Ishikawa (cell line): Measurements from ENCODE around the gene RGS7.

Experiments used
- CEBPB ChIP-seq: IDR thresholded peaks from 2 replicates; pipeline ENCODE4 v1.6.1; 2012
- NFIC ChIP-seq: IDR thresholded peaks from 2 replicates; pipeline ENCODE4 v1.6.1; 2012

DNA sequence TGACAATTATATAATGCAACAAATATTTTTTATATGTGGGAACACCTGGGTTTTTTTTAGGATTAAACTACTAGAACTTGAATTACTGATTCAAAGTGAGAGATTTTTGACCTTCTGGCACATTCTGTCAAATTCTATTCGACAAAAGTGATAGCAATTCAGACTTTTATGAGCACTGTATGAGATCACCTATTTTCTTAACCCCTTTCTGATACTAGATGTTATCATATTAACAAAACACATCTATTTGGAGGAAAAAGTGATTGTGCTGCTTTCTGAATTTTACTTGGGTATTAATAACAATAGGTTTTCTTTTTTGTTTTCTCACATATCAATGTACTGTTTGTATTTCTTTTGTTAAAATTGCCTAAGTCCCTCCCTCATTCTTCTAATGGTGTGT lies 570.1 kb downstream of the RGS7 start:
- no peak for TF ChIP-seq NFIC
- no peak for TF ChIP-seq CEBPB
